Esophagus (tissue), 2 donors: ENCODE measurements around the gene GRIK5. TPM values are rescaled to one million over a fixed set of nuclear protein-coding genes. Genes with fewer than 3 reads are reported as not detected.
A peak's percentile ranks its signal among the peaks of the same experiment; 100 is the strongest.

Experiments used
- H3K27ac ChIP-seq, 2 donors: one replicate each; pipeline ENCODE4 v1.5.1; 2013; ENCODE audit warnings: low read depth in 2 of 2, mild to moderate bottlenecking in 2 of 2, inconsistent platforms in 1 of 2, low read length in 1 of 2, moderate library complexity in 1 of 2
- H3K27me3 ChIP-seq, 2 donors: one replicate each; pipeline ENCODE4 v1.6.1; 2013; ENCODE audit warnings: low read length in 2 of 2, control low read depth in 1 of 2, mild to moderate bottlenecking in 1 of 2; ENCODE audit not compliant: insufficient read depth in 2 of 2, control insufficient read depth in 1 of 2
- H3K36me3 ChIP-seq, 2 donors: one replicate each; pipeline ENCODE4 v1.6.1; 2013; ENCODE audit warnings: low read length in 1 of 2; ENCODE audit not compliant: control insufficient read depth in 2 of 2, insufficient read depth in 2 of 2
- H3K4me1 ChIP-seq, 2 donors: one replicate each; pipeline ENCODE4 v1.6.1; 2013; ENCODE audit warnings: low read length in 1 of 2; ENCODE audit not compliant: control insufficient read depth in 2 of 2, insufficient read depth in 2 of 2
- H3K4me3 ChIP-seq, 2 donors: one replicate each; pipeline ENCODE4 v1.5.1; 2013; ENCODE audit warnings: low read length in 2 of 2, mild to moderate bottlenecking in 2 of 2, low read depth in 1 of 2, moderate library complexity in 1 of 2
- H3K9me3 ChIP-seq, 2 donors: one replicate each; pipeline ENCODE4 v1.6.1; 2013; ENCODE audit warnings: mild to moderate bottlenecking in 2 of 2, low read depth in 1 of 2, low read length in 1 of 2, moderate library complexity in 1 of 2; ENCODE audit not compliant: control insufficient read depth in 2 of 2, insufficient read depth in 1 of 2
- WGBS, 2 donors: extraction: QIAGEN DNeasy Blood & Tissue Kit; methylation state at CpG; one replicate each; pipeline ENCODE4 v1.1.7; 2013; 5-methylcytosine and 5-hydroxymethylcytosine counted together
- polyA plus RNA-seq, 2 donors: library from polyadenylated mRNA; stranded (reverse); fragments of 200-250 nt; gene quantifications; one replicate each; pipeline ENCODE4 v1.2.3, GENCODE V29; 2013
- donor health status: healthy with polysubstance abuse.
- donor health status: Bipolar disorder and iron deficiency.

Gene GRIK5
- polyA plus RNA-seq, 2 donors, result 1.1 to 1.4 TPM

DNA sequence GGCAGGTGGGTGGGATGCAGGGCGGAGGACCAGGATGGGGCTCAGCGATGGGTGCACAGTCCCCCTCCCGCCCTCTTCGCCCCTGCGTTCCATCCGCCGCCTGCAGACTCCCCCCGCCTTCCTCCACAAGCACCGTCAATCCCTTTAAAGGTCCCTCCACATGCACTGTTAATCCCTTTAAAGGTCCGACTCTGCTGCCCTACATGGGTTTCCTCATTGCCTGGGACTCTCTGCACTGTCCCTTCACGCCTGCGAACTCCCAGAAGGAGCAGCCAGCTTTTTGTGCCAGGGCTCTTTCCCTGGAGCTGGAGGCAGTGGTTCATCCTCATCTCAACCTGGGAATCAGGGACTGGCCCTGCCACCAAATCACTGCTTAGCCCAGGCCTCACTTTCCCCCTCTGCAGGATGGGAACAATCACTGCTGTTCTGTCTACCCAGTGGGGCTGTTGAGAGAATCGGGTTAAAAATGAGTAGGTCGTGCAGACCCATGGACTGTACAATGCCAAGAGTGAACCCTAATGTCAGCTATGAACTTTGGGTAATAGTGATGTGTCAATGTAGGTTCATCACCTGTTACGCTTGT lies 26.3 kb upstream of the GRIK5 start:
- Histone ChIP-seq H3K27me3 (no peaks in the 10 kb centered on the region), H3K36me3 (no peaks in the 10 kb centered on the region), H3K9me3 (no peaks in the 10 kb centered on the region), H3K27ac (peak overlapping the region in 1 of 2 donors; percentile 23), H3K4me1 (peaks cover 14 to 33% of the 10 kb centered on the region in 2 donors), H3K4me3 (no peak overlapping the region)
- WGBS, 2 donors, result 53 to 67% methylated on average over 15 of the region's 15 CpGs

DNA sequence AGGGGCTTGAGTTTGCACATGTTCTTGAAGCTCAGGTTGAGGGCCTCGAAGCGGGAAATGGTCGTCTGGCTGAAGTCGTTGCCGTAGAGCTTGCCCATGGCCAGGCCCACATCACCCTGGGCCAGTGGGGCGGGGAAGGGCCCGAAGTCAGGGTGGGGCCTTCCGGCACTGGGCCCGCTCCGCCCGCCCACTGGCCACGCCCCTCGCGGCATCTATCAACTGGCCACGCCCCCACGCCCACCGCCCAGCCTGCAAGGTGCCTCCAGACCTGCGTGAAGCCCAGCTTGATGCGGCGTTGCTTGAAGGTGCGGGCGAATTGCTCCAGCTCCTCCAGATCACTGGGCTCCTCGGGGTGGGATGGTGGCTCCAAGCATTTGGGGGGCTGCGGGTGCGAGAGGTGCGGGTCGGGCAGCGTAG lies 25.8 kb upstream of the GRIK5 start:
- 26 to 32% methylated on average over 26 to 28 of the region's 28 CpGs for WGBS, 2 donors
- no peaks in the 10 kb centered on the region for H3K27me3 ChIP-seq
- H3K4me3 ChIP-seq, result no peak overlapping the region
- H3K9me3 ChIP-seq, result no peaks in the 10 kb centered on the region
- peak overlapping the region in 1 of 2 donors; percentile 23 for H3K27ac ChIP-seq
- H3K36me3 ChIP-seq, result no peaks in the 10 kb centered on the region
- H3K4me1 ChIP-seq, result peaks cover 17 to 36% of the 10 kb centered on the region in 2 donors

DNA sequence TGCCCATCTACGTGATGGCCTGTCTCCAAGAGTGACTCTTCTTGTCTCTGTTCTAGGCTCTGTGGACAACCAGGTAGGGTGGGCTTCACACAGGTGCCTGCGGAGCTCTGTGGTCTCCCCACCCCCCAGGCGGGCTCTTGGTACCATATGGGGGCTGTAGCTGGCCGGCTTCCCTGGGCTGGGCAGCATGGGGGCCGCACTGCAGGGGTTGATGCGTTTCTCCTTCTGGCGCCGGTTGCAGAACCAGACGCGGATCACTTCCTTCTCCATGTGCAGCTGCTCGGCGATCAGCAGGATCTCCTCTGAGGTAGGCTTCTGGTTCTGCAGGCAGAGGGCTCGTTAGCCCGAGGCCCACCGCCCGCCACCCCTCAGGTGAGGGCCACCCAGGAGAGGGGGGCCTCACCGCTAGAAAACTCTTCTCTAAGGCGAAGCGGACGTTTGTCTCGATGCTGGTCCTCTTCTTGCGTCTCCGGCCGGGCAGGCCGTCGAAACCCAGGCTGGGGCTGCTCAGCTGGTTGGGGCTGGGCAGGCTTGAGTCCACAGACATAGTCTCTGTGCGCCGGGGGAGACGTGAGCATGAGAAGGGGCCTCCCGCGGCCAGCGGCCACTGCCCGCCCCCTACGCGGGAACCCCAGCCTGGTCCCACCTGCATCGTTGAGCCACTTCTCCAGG lies 25.3 kb upstream of the GRIK5 start:
- Histone ChIP-seq H3K9me3 (no peaks in the 10 kb centered on the region), H3K27ac (peak overlapping the region in 1 of 2 donors; percentile 40), H3K27me3 (no peaks in the 10 kb centered on the region), H3K36me3 (no peaks in the 10 kb centered on the region), H3K4me3 (no peak overlapping the region), H3K4me1 (peaks cover 17 to 36% of the 10 kb centered on the region in 2 donors)
- WGBS, 2 donors, result 86 to 89% methylated on average over 36 of the region's 36 CpGs

- no peaks in the 10 kb centered on the region for H3K27me3 ChIP-seq
- H3K9me3 ChIP-seq, result peaks cover 0 to 2% of the 10 kb centered on the region in 2 donors
- H3K27ac ChIP-seq, result peak overlapping the region in 1 of 2 donors; percentile 70
- H3K4me1 ChIP-seq, result peaks cover 17 to 27% of the 10 kb centered on the region in 2 donors
- 56 to 65% methylated on average over 4 of the region's 4 CpGs for WGBS, 2 donors
- H3K4me3 ChIP-seq, result no peak overlapping the region
- no peaks in the 10 kb centered on the region for H3K36me3 ChIP-seq
Measured at GRCh38 chr19:42093926-42094325, 23.9 kb upstream of the GRIK5 start.

DNA sequence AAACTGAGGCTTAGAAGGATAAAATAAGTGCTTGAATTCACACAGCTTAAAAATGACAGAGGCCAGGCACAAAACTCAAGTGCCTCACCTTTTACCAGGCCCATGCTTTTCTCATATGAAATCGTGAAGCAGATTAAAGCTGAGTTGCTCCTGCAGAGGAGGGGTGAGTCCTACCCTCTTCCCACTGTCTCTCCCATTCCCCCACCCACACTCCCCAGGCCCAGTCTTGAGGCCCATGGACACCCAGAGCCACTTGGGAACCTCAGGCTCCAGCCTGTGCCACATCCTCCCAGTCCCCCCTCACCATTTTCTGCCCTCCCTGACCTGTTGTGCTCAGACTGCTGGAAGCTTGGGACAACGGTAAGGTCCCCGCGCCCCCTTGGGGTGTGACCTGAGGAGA lies 23.5 kb upstream of the GRIK5 start:
- Histone ChIP-seq H3K4me3 (no peak overlapping the region), H3K9me3 (peaks cover 0 to 2% of the 10 kb centered on the region in 2 donors), H3K36me3 (no peaks in the 10 kb centered on the region), H3K27ac (peak overlapping the region in 1 of 2 donors; percentile 70), H3K27me3 (no peaks in the 10 kb centered on the region), H3K4me1 (peaks cover 17 to 27% of the 10 kb centered on the region in 2 donors)
- WGBS, 2 donors, result 65 to 67% methylated on average over 4 of the region's 4 CpGs

GRCh38 chr19:42092350-42092749 lies 22.3 kb upstream of the GRIK5 start:
- Histone ChIP-seq H3K4me1 (peaks cover 17 to 27% of the 10 kb centered on the region in 2 donors), H3K27ac (peak overlapping the region in 1 of 2 donors; percentile 56), H3K9me3 (peaks cover 0 to 2% of the 10 kb centered on the region in 2 donors), H3K27me3 (no peaks in the 10 kb centered on the region), H3K4me3 (no peak overlapping the region), H3K36me3 (no peaks in the 10 kb centered on the region)
- WGBS, 2 donors, result 38 to 44% methylated on average over 5 of the region's 5 CpGs

GRCh38 chr19:42091742-42092141 lies 21.7 kb upstream of the GRIK5 start:
- no peaks in the 10 kb centered on the region for H3K36me3 ChIP-seq
- WGBS, 2 donors, result 33 to 35% methylated on average over 10 of the region's 10 CpGs
- peaks cover 17 to 27% of the 10 kb centered on the region in 2 donors for H3K4me1 ChIP-seq
- H3K4me3 ChIP-seq, result no peak overlapping the region
- peaks cover 0 to 2% of the 10 kb centered on the region in 2 donors for H3K9me3 ChIP-seq
- H3K27ac ChIP-seq, result peak overlapping the region in 1 of 2 donors; percentile 13
- H3K27me3 ChIP-seq, result no peaks in the 10 kb centered on the region

DNA sequence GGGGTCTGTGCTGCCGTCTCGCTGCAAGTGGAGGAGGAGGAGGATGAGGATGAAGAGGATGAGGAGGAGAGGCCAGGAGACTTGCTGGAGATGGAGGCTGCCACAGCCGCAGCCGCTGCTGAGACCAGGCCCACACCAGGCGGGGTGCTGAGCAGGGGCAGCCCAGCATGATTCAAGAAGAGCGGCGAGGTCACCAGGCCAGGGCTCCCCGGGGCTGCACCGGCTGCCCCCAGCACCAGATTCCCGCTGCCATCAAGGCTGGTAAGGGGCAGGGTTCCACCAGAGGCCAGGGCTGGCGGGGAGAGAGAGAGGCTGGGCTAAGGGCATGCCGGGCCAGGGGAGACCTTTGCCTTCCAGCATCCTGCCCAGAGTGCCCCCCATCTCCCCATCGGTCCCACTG lies 21.3 kb upstream of the GRIK5 start:
- Histone ChIP-seq H3K36me3 (no peaks in the 10 kb centered on the region), H3K4me3 (no peak overlapping the region), H3K27me3 (no peaks in the 10 kb centered on the region), H3K9me3 (peaks cover 0 to 2% of the 10 kb centered on the region in 2 donors), H3K27ac (no peak overlapping the region), H3K4me1 (peaks cover 17 to 27% of the 10 kb centered on the region in 2 donors)
- 86 to 87% methylated on average over 13 of the region's 13 CpGs for WGBS, 2 donors

DNA sequence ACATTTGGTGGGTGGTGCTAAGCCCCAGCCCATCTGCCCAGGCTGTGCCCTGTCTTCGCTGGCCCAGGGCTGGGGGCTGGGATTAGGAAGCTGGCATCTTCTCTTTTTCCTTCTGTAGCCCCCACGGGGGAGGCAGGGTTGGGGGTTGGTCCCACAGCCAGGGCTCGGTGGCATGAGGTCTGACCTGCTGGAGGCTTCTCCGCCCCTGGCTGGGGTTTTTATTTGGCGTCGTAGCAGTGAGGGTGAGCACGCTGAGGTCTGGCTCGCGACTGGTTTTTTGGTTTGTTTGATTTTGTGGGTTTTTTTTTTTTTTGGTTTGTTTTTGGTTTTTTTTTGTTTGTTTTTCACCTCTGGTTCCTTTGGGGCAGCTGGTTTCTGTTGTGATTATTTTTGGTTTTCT lies 20.7 kb upstream of the GRIK5 start:
- Histone ChIP-seq H3K4me1 (peaks cover 17 to 24% of the 10 kb centered on the region in 2 donors), H3K27ac (no peak overlapping the region), H3K4me3 (no peak overlapping the region), H3K9me3 (peaks cover 0 to 2% of the 10 kb centered on the region in 2 donors), H3K27me3 (no peaks in the 10 kb centered on the region), H3K36me3 (no peaks in the 10 kb centered on the region)
- 48 to 55% methylated on average over 9 of the region's 9 CpGs for WGBS, 2 donors
